ENCODE data around the gene NAALAD2. TPM values are rescaled to one million over a fixed set of nuclear protein-coding genes. Genes with fewer than 3 reads are reported as not detected.

Gene NAALAD2
- total and polyA plus RNA-seq, 2 experiments from 2014 or later = 3.4 to 4.3 TPM

- TF ChIP-seq ZNF462 (CRISPR knock-in tag; IDR thresholded peaks at IDR 0.05) = no peak
These were observed 14.3 kb upstream of the NAALAD2 start (continued) for GRCh38 chr11:90120191-90120590.

GRCh38 chr11:90124371-90124770 lies 10.1 kb upstream of the NAALAD2 start:
- Histone ChIP-seq H3K9me2 (ENCODE audit: insufficient read depth) (no peaks in the 10 kb centered on the region), H2AFZ (no peak overlapping the region), H3K27ac (ENCODE audit: low read depth) (no peak overlapping the region), H3K4me2 (no peak overlapping the region), H3F3A (replicated peaks; ENCODE audit: low read depth) (no peaks in the 10 kb centered on the region), H3K4me3 (no peak overlapping the region), H3K27me3 (ENCODE audit: insufficient read depth) (no peaks in the 10 kb centered on the region), H3K79me2 (replicated peaks; ENCODE audit: insufficient read depth) (no peaks in the 10 kb centered on the region), H4K20me1 (replicated peaks; ENCODE audit: insufficient read depth) (no peaks in the 10 kb centered on the region), H3K4me1 (ENCODE audit: insufficient read depth) (no peaks in the 10 kb centered on the region), H3K36me3 (ENCODE audit: insufficient read depth) (no peaks in the 10 kb centered on the region)
- DNase-seq (ENCODE audit: low spot score) = no peak
- peaks cover 2% of the 10 kb centered on the region for H3K27me3 Mint-ChIP-seq (ENCODE audit: insufficient read depth, low read depth, poor library complexity)
- ATAC-seq = no peak
- H3K36me3 Mint-ChIP-seq (ENCODE audit: low read depth) = no peaks in the 10 kb centered on the region
- no peak overlapping the region for H3K4me3 Mint-ChIP-seq
- H3K4me1 Mint-ChIP-seq = no peaks in the 10 kb centered on the region; the same call in 2 of the 3 replicates
- no peaks in the 10 kb centered on the region for H3K9me3 Mint-ChIP-seq
- H3K27ac Mint-ChIP-seq = no peak overlapping the region
- TF ChIP-seq JUNB (IDR thresholded peaks at IDR 0.05; ENCODE audit: unreplicated experiment) (no peak), POLR2AphosphoS5 (IDR thresholded peaks at IDR 0.05; ENCODE audit: low read depth) (no peak), ZNF114 (CRISPR knock-in tag; IDR thresholded peaks at IDR 0.05) (no peak), ZNF462 (CRISPR knock-in tag; IDR thresholded peaks at IDR 0.05) (no peak), NANOG (IDR thresholded peaks at IDR 0.05; ENCODE audit: borderline replicate concordance) (no peak), CREB1 (CRISPR knock-in tag; IDR thresholded peaks at IDR 0.05; ENCODE audit: low read depth) (no peak), STAT1 (IDR thresholded peaks at IDR 0.05; ENCODE audit: unreplicated experiment) (no peak), ZNF331 (CRISPR knock-in tag; IDR thresholded peaks at IDR 0.05; ENCODE audit: low read depth) (no peak), EZH2phosphoT487 (IDR thresholded peaks at IDR 0.05; ENCODE audit: unreplicated experiment) (no peak)
